GM18870 (cell line): ENCODE data around the gene GCNT2.
A peak's percentile ranks its signal among the peaks of the same experiment; 100 is the strongest.
"Not testable (repeated sequence)": the region's sequence is repeated elsewhere in the genome, so short reads cannot be mapped to it uniquely, and the experiment has no call there.

Experiments
- ATAC-seq: cut with Tn5 transposase; IDR thresholded peaks from one replicate; pipeline ENCODE4 v1.9.1; 2021; ENCODE audit warnings: moderate library complexity; ENCODE audit not compliant: unreplicated experiment

The GCNT2 gene

DNA sequence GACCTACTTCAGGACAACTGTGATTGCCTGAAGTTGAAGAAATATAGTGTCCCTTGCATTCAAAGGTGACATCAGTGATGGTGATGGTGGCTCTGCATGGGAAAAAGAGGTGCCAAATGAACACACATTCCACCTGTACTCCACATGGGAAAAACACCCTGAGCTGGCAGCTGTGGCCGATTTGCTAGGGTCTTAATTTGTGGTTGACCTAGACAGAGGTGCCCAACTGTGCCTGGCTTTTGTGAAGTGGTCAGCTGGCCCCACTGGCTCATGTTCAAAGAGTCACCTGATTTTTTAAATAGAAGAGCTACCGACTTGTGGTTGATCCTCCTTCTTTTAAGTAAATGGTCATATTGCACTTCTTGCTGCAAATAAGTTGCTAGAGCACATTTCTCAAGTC is 7.6 kb upstream of the GCNT2 start:
- ATAC-seq = no peak

DNA sequence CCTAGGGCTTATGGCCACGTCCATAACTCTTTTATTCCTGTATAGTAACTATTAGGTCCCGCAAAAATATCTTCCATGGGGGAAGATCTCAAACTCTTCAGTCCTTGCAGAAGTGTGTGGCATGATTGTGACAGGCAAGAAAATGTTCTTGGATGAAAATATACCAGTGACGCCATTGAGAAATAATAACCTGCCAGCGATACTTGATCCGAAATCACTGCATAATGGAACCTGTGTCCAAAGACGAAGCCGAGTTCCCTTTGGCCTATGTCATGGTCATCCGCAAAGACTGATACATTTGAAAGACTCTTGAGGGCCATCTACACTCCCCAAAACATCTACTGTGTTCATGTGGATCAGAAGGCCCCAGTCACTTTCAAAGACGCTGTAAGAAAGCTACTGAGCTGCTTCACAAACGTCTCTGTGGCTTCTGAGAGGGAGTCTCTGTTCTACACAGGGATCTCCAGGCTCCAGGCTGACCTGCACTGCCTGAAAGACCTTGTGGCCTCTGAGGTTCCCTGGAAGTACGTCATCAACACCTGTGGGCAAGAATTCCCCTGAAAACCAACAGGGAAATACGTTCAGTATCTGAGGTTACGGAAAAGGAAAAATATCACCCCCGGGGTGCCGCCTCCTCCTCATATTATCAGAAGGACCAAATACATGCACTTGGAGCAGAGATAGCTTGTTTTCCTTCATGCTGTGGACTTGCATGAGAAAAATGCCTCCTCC is 6.9 kb upstream of the GCNT2 start:
- ATAC-seq = no peak

DNA sequence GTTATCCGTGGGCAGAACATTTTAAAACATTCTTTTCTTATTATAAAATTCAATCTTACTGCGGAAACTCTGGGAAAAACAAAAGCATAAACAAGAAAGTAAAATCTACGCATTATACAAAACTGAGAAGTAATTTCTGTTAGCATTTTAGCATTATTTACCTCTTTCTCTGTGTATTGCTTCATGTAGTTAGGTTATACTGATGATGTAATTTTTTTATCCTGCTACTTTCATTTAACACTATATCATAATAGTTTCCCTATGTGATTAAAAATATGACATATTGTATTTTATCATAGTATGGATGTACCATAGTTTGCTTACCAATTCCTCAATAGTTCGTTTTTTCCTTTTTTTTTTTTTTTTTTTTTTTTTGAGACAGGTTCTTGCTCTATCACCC is 4.2 kb upstream of the GCNT2 start:
- ATAC-seq = no peak

DNA sequence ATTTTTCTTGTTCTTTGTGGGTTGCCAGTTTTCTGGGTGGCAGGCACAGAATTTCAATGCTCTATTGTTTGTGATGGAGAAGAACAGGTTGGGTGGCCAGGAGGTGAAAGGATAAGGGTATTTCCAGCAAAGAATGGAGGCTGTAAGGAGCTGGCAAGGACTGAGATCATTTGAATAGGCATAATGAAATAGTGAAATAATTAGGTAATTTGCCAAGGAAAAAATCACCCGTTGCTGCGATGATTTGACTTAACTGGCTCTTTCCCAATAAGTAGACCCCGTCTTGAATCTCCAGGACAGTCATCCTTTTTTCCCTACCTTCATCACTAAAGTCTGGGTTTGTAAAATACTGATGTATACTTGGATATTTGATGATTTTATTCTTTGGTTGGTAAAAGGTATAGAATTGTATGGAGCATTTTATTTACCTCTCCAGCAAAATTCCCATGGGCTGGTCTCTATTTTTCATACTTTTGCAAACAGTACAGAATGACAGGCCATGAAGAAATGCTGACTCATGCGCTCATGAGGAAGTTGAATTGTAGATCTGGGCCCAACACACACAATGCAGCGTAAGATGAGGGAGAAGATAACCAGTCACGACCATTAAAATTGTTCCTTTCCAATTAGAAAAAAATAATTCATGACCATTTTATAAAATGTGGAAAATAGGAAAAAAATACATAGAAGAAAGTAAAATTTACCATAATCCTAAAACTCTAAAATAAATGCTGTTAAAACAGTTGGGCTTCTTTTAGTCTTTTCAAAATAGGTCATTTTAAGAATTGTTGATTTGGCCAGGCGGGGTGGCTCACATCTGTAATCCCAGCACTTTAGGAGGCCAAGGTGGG is 2.4 kb upstream of the GCNT2 start:
- ATAC-seq = no peak

DNA sequence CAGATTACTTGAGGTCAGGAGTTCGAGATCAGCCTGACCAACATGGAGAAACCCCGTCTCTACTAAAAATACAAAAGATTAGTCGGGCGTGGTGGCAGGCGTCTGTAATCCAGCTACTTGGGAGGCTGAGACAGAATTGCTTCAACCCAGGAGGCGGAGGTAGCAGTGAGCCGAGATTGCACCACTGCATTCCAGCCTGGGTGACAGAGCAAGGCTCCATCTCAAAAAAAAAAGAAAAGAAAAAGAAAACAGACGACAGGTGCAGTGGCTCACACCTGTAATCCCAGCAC is 1.8 kb upstream of the GCNT2 start:
- ATAC-seq = not testable (repeated sequence)

DNA sequence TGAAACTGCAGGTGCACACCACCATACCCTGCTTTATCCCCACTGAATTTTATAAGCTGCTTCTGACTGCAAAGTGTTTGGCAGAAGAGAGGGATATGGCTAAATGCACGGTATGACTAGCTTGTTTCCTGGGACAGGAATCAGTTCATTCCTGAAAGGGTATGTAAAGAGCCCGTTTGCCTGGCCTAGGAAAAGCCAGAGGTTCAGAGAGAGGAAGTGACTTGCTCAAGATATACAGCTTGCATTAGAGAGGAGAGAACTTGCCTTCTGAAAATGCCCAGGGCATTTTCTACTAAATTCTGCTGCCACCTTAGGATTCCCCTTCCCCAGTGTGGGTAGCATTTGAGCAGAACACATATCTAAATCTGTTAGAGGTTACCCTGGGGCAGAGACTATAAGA is 683 bp upstream of the GCNT2 start:
- ATAC-seq = no peak

DNA sequence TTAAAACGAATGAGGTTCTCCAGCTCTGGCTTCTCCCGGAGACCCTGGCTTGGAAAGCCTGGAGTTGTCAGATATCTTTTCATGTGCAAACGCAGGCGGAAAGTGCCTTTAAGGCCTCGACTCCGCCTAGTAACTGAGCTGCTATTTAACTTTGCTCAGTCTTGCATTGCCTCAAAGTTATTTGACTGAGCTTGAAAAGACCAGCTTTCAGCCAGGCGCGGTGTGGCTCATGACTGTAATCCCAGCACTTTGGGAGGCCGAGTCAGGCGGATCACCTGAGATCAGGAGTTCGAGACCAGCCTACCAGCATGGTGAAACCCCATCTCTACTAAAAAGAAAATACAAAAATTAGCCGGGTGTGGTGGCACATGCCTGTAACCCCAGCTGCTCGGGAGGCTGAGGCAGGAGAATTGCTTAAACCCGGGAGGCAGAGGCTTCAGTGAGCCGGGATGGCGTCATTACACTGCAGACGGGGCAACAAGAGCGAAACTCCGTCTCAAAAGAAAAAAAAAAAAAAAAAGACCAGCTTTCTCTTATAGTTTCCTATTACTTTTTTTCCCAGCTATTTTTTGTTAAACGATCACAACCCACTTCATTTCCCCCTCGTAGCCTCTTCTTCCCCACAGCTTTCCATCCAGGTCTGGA is 1.9 kb downstream of the GCNT2 start:
- ATAC-seq = no peak

DNA sequence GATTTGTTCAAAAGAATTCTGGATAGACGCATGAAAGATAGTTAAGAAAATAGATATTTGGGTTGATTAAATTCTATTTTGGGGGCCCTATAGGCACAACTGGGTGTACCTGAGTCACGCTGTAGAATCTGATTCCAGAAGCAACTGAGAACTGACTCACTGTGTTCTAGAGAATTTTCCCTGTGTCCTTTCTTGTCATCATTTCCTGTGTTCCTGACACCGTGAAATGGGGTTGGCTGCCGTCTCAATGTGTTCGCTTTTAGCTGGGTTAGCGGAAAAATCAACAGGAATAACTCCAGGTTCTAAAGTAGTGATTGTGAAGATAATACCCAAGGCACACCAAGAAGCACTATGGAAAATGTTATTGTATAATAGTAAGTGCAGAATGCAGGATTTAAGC is 5.0 kb downstream of the GCNT2 start:
- ATAC-seq = no peak

DNA sequence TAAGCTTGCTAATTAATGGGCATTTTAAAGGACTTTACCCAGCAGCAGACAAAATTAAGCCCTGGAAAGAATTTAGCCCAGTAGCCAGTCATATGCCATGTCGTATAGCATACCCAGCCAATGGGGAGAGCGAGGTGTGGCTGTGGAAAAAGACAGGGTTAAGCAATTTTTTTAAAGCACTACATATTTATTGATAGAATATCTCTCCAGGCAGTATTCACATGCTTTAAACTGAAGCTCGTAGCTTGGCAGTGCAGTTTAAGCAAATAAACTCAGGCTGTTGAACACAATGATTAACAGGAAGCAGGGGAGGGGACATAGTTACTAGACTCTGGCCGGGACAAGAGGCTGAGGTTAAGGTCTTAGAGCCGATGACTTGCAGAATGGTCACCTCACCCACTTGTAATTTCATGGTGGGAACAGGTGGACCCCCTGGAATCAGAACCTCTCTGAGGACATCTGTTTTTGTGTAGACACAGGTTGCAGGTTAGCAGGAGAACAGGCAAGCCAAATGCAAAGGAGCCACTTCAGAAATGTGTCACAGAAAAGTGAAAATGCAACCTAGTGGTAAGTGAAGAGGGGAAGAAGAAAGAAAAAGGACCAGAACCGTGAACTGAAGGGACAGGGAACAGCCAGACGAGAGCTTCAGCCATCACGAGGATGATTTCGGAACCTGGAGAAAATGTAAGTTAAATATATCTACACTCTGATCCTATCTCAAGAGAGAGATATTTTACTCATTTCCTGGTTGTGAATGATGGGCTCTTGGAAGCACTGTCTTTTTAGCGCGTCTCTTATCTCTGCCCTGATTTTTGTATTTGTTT is 7.2 kb downstream of the GCNT2 start:
- peak; percentile 65 for ATAC-seq

DNA sequence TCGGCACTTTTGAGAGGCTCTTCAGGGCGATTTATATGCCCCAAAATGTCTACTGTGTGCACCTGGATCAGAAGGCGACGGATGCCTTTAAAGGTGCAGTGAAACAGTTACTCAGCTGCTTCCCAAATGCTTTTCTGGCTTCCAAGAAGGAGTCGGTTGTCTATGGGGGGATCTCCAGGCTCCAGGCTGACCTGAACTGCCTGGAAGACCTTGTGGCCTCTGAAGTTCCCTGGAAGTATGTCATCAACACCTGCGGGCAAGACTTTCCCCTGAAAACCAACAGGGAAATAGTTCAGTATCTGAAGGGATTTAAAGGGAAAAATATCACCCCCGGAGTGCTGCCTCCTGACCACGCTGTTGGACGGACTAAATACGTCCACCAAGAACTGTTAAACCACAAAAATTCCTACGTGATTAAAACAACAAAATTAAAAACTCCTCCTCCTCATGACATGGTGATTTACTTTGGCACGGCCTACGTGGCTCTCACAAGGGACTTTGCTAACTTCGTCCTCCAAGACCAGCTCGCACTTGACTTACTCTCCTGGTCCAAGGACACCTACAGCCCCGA is 8.2 kb downstream of the GCNT2 start:
- ATAC-seq = no peak

DNA sequence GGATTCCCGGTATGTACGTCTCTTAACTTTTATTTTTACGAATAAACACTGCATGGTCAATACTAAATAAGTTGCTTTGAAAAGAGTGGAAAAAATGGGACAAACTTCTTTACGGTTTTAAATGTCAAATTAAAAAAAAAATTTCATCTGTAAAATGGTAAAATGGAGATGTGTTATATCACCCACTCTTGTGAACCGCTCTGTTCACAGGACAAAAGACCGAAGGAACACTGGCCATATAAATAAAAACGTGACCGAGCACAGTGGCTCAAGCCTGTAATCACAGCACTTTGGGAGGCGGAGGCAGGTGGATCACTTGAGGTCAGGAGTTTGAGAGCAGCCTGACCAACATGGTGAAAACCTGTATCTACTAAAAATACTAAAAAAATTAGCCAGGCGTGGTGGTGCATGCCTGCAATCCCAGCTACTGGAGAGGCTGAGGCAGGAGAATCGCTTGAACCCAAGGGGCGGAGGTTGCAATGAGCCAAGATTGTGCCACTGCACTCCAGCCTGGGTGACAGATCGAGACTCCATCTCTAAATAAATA is 8.8 kb downstream of the GCNT2 start:
- ATAC-seq = not testable (repeated sequence)

DNA sequence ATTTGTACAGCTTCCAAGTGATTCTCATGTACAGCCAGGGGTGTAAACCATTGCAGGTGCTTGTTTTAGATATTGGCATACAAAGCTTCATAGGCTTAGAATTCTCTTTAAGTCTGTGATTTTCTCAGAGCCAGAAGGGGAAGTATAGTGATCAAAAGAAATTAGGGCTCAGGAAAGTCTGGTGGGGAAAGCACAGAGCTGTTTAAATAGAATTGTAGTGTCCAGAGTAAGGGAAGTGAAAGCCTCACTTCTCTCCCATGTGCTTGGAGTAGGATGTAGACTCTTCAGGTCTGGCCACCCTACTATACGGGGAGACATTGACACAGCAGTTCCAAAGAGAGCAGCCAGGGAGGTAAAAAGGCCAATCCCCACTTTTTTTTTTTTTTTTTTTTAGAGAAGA is 10.4 kb downstream of the GCNT2 start:
- no peak for ATAC-seq

DNA sequence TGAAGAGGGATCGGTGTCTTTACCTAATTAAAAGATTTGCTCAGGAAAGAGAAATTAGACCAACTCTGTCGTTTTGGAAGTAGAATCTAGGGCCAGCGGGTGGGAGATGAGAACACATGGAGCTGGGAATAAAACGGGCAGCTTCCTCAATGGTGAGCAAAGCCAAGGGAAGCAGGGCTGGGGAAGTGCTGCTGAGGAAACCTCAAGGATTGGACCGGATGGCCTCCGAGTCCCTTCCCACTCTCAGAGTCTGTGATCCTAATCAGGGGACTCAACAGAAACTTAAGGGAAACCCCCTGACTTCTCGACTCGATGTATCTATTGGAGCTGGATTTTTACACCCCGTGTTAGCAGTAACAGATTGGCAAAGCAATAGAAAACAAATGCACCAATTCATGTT is 10.8 kb downstream of the GCNT2 start:
- ATAC-seq = no peak

DNA sequence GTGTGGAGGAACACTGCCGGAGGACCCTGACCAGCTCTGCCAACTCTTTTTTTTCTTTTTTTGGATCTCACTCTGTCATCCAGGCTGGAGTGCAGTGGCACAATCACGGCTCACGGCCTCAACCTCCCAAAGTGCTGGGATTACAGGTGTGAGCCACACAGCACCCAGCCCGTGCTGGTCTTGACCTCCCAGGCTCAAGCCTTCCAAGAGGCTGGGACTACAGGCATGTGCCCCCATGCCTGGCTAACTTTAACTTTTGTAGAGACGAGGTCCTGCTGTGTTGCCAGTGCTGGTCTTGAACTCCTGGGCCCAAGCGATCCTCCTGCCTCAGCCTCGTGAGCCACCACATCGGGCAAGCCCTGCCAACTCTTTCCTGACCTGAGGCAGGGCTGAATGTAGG is 11.2 kb downstream of the GCNT2 start:
- no peak for ATAC-seq

DNA sequence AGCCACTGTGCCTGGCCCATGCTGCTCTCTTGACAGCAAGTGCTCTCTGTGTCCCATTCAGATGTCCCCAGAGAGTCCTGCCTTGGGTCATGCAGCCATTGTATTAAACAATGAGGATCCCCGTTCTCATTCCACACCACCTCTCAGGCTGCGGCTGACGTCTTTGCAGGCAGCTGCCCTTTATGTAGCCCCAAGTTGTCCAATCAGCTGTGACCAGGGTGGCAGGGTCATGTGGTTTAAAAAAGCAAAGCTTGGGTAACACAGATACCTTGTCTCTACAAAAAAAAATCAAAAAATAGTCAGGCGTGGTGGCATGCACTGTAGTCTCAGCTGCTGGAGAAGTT is 13.2 kb downstream of the GCNT2 start:
- ATAC-seq = peak; percentile 11

DNA sequence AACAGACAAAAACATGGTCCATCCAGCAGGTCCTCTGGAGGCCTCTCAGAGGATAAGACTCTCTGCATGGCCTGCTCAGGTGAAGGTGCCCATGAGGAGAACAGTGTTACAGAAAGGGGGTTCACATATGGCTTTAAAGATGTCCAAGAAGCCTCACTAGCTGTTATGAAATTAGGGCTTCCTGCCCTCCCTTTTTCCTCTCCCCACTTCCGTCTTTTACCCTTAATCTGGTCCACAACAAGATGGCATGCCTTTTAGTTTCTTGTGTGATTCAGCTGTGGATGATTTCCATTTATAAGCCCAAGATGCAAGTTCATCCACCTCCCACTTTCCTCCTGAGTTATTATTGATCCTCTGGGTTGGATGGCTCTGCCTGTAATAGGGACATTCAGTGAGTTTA is 14.0 kb downstream of the GCNT2 start:
- no peak for ATAC-seq

DNA sequence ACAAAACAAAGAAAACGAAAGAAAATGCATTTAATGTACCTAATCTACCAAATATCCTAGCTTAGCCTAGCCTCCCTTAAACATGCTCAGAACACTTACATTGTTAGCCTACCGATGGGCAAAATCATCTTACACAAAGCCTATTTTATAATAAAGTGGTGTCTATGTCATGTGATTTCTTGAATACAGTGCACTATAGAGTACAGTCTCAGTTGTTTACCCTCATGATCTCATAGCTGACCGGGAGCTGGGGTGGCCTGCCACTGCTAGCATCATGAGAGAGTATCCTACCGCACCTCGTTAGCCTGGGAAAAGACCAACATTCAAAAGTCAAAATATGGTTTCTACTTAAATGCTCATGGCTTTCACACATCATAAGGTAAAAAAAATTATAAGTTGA is 16.6 kb downstream of the GCNT2 start:
- no peak for ATAC-seq

DNA sequence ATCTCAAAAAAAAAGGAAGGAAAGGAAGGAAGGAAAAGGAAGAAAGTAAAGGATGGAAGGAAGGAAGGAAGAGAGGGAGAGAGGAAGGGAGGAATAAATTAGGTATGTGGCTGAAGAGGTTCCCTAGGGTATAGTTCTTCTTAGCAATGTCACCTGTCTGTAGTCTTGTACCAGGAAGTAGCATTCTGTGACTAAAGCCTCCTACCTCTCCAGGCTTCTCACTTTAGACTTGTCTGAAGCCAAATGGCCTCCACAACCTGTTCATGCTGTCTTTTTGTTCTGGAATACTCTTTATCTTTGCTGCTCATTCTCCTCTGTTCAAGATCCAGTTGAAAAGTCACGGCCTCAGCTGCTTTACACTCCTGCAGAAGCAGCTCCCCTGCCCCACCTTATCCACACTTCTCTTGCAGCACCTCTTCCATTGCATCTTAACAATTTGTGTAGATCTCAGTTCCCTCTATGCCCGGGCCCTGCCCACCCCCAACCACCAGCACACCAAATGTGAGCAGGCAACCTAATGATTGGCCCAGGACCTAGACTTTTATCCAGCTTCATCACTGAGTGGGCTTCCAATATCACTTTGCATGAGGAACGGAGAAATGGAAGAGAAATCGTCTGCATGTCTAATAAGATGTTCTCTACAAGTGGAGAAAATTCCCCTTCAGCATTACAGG is 19.1 kb downstream of the GCNT2 start:
- ATAC-seq = no peak

DNA sequence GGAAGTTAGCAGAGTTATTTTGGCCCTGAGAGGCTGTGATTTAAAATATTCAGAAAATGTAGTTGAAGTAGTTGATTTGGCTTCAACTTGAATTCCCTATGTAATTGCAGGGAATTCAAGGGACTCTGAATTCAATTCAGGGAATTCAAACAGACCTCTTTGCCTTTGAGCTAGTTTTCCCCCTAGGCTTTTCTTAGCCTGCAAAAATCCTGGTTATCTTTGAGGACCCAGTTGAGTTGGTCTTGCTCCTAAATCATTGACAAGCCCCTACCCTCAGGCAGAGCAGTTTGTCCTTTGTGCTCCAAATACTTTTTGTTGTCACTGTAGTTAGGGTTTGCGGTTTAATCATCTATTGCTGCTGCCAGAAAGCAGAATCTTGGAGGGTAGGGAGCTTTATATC is 20.4 kb downstream of the GCNT2 start:
- no peak for ATAC-seq

DNA sequence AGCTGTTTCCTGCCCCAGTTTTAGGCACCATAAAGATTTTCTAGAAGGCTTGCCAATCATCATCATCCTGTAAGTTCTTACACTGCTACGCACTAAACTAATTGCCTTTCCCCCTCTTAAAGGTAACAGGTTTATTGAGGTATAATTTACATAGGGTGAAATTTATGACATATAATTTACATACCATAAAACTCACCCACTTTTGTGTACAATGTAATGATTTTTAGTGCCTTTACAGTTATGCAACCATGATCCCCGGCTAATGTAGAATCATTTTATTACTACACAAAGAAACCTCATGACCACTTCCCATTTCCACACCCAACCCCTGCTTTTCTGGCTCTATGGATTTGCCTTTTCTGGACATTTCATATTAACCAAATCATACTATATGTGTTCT is 21.1 kb downstream of the GCNT2 start:
- ATAC-seq = no peak
